Measurements from ENCODE around the gene BBS7. TPM values are rescaled to one million over a fixed set of nuclear protein-coding genes. Genes with fewer than 3 reads are reported as not detected.

The BBS7 gene
- total RNA-seq, 3 donors from 2014 or later, result 9.4 to 19.6 (median 13.5) TPM

DNA sequence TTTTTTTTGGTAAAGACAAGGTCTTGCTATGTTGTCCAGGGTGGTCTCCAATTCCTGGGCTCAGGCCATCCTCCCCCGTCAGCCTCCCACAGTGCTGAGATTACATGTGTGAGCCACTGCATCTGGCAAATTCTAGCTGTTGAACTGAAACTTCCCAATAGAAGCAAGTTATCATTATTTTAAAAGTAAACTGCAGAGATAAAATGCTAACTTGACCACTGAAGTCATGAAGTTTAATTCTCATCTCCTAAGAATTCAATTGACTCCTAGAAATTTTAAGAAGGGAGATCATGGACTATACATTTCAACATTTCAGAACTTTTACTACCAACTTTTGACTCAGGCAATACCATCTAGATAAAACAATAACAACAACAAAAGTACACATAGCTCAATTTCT lies 80.8 kb downstream of the BBS7 start:
- TF ChIP-seq CTCF (IDR thresholded peaks at IDR 0.05), result no peak
- H3K36me3 ChIP-seq (ENCODE audit: low read depth), result no peaks in the 10 kb centered on the region
- ATAC-seq (no peak), DNase-seq (no peak)
- no peaks in the 10 kb centered on the region for H3K9me3 ChIP-seq
- no peak overlapping the region for H3K4me3 ChIP-seq
- no peaks in the 10 kb centered on the region for H3K4me1 ChIP-seq (ENCODE audit: low read depth)
- intact Hi-C loops (cut with DNase I, micrococcal nuclease), result no loop called here

DNA sequence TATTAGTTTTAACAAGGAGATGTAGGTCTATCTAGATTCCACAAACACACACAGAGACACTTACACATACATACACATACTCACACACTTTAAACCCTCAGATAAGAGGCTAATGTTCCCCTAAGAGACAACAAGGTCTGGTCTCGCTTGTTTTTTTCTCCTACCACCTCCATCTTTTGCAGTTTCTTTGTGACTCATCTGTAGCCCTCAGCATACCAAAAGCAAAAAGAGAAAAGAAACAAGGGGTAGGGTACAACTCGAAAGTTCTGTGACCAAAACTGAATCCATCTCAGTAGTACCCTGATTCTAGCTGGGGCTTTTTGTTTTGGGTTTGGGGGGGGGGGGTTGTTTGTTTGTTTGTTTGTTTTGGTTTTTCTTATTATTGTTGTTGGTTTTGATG lies 81.4 kb downstream of the BBS7 start:
- TF ChIP-seq CTCF (IDR thresholded peaks at IDR 0.05), result no peak
- intact Hi-C loops (cut with DNase I, micrococcal nuclease), result no loop called here
- ATAC-seq, result no peak
- Histone ChIP-seq H3K9me3 (no peaks in the 10 kb centered on the region), H3K36me3 (ENCODE audit: low read depth) (no peaks in the 10 kb centered on the region), H3K4me3 (no peak overlapping the region), H3K4me1 (ENCODE audit: low read depth) (no peaks in the 10 kb centered on the region)
- no peak for DNase-seq

- H3K9me3 ChIP-seq, result no peaks in the 10 kb centered on the region
- intact Hi-C loops (cut with DNase I, micrococcal nuclease), result no loop called here
- no peak for TF ChIP-seq CTCF (IDR thresholded peaks at IDR 0.05)
Measured at GRCh38 chr4:121786221-121786620, 84.1 kb downstream of the BBS7 start.

GRCh38 chr4:121785479-121785878 lies 84.8 kb downstream of the BBS7 start:
- TF ChIP-seq CTCF (IDR thresholded peaks at IDR 0.05), result no peak
- Histone ChIP-seq H3K36me3 (ENCODE audit: low read depth) (no peaks in the 10 kb centered on the region), H3K9me3 (no peaks in the 10 kb centered on the region), H3K4me1 (ENCODE audit: low read depth) (no peaks in the 10 kb centered on the region), H3K4me3 (no peak overlapping the region)
- ATAC-seq (no peak), DNase-seq (no peak)
- intact Hi-C loops (cut with DNase I, micrococcal nuclease), result no loop called here

More at GRCh38 chr4:121786221-121786620, 84.1 kb downstream of the BBS7 start:
- ATAC-seq (no peak), DNase-seq (no peak)
- Histone ChIP-seq H3K36me3 (ENCODE audit: low read depth) (no peaks in the 10 kb centered on the region), H3K4me3 (no peak overlapping the region), H3K4me1 (ENCODE audit: low read depth) (no peaks in the 10 kb centered on the region)

GRCh38 chr4:121784975-121785374 lies 85.3 kb downstream of the BBS7 start:
- intact Hi-C loops (cut with DNase I, micrococcal nuclease), result no loop called here
- ATAC-seq (no peak), DNase-seq (no peak)
- Histone ChIP-seq H3K9me3 (no peaks in the 10 kb centered on the region), H3K4me3 (no peak overlapping the region), H3K4me1 (ENCODE audit: low read depth) (no peaks in the 10 kb centered on the region), H3K36me3 (ENCODE audit: low read depth) (no peaks in the 10 kb centered on the region)
- no peak for TF ChIP-seq CTCF (IDR thresholded peaks at IDR 0.05)

- DNase-seq, result no peak
- intact Hi-C loops (cut with DNase I, micrococcal nuclease), result no loop called here
- Histone ChIP-seq H3K4me3 (no peak overlapping the region), H3K36me3 (ENCODE audit: low read depth) (no peaks in the 10 kb centered on the region), H3K4me1 (ENCODE audit: low read depth) (no peaks in the 10 kb centered on the region), H3K9me3 (no peaks in the 10 kb centered on the region)
- TF ChIP-seq CTCF (IDR thresholded peaks at IDR 0.05), result no peak
- ATAC-seq, result no peak
Measured at GRCh38 chr4:121784401-121784800, 85.9 kb downstream of the BBS7 start.
